T-helper 17 cell (primary cell): ENCODE data around the gene RALGPS2. TPM values are rescaled to one million over a fixed set of nuclear protein-coding genes. Genes with fewer than 3 reads are reported as not detected.

Experiments used
- ATAC-seq: fragments of 150-1000 bp; cut with Tn5 transposase; 2 replicates; pipeline ENCODE4 v1.10.0; 2021; ENCODE audit warnings: mild to moderate bottlenecking, moderate library complexity
- DNase-seq, 3 donors: peaks; one replicate each; pipeline versions ENCODE4 v3.0.0 to v3.0.0-alpha.2; 2020 to 2021
- H3K9me3 ChIP-seq: one replicate; pipeline ENCODE4 v1.7.0; 2013; ENCODE audit warnings: low read length, mild to moderate bottlenecking; ENCODE audit not compliant: control insufficient read depth, poor library complexity, severe bottlenecking
- H3K27ac Mint-ChIP-seq: one replicate; pipeline ENCODE4 v1.8.0; 2022; ENCODE audit warnings: mild to moderate bottlenecking, moderate library complexity, mixed read lengths
- H3K27me3 Mint-ChIP-seq: one replicate; pipeline ENCODE4 v1.8.0; 2022; ENCODE audit warnings: mixed read lengths
- H3K36me3 Mint-ChIP-seq: one replicate; pipeline ENCODE4 v1.8.0; 2022; ENCODE audit warnings: low read depth, mixed read lengths
- H3K4me1 Mint-ChIP-seq: one replicate; pipeline ENCODE4 v1.8.0; 2022; ENCODE audit warnings: mild to moderate bottlenecking, mixed read lengths
- H3K4me3 Mint-ChIP-seq: one replicate; pipeline ENCODE4 v1.8.0; 2022; ENCODE audit warnings: mild to moderate bottlenecking, moderate library complexity, mixed read lengths
- total RNA-seq, 4 donors: library from RNA in 2 of 4; stranded (reverse) in 2 of 4; gene quantifications; one replicate each; pipeline ENCODE4 v1.2.3 and lab custom pipeline; 2022 to 2026

The RALGPS2 gene, protein sequence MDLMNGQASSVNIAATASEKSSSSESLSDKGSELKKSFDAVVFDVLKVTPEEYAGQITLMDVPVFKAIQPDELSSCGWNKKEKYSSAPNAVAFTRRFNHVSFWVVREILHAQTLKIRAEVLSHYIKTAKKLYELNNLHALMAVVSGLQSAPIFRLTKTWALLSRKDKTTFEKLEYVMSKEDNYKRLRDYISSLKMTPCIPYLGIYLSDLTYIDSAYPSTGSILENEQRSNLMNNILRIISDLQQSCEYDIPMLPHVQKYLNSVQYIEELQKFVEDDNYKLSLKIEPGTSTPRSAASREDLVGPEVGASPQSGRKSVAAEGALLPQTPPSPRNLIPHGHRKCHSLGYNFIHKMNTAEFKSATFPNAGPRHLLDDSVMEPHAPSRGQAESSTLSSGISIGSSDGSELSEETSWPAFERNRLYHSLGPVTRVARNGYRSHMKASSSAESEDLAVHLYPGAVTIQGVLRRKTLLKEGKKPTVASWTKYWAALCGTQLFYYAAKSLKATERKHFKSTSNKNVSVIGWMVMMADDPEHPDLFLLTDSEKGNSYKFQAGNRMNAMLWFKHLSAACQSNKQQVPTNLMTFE
- total RNA-seq (10 to 100 TPM in 1 of 2 donors, 1 to 10 TPM in 1; 6.8 to 17.0 TPM), total RNA-seq (lab: John Stamatoyannopoulos, UW) (6.9 to 7.1 reads per million in 2 donors)

GRCh38 chr1:178724728-178725465 lies at the start of gene RALGPS2:
Gene RALGPS2 (plus strand): TSS chr1:178725244. CDS start chr1:178776765, 51,521 bp downstream.
- H3K9me3 ChIP-seq = no peaks in the 10 kb centered on the region
- peaks cover 13% of the 10 kb centered on the region for H3K4me1 Mint-ChIP-seq
- H3K27me3 Mint-ChIP-seq = no peaks in the 10 kb centered on the region
- H3K36me3 Mint-ChIP-seq = peaks cover 2% of the 10 kb centered on the region
- peak within 1 kb of the TSS; percentile 53 for H3K27ac Mint-ChIP-seq
- ATAC-seq = peak; percentile 76
- peak within 1 kb of the TSS; percentile 89 for H3K4me3 Mint-ChIP-seq
- DNase-seq = peak; percentile 29 to 55 (median 45)

DNA sequence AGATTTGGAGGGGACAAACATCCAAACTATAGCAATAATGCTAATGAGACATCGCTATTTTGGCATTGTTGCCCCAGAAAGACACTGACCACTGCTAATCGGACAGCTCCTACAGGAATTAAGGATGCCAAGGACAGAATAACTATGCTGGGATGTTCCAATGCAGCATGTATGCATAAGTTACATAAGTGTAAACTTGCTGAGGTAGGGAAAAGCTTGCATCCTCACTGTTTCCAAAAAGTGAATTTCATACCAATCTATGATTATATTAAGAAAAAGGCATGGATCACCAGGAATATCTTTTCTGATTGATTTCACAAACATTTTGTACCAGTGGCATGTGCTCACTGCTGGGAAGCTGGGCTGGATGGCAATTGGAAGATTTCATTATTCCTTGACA lies 45.8 kb upstream of the RALGPS2 start:
- no peak for ATAC-seq
- no peaks in the 10 kb centered on the region for H3K9me3 ChIP-seq
- H3K4me3 Mint-ChIP-seq = no peak overlapping the region
- no peaks in the 10 kb centered on the region for H3K4me1 Mint-ChIP-seq
- no peak for DNase-seq
- H3K27ac Mint-ChIP-seq = no peak overlapping the region
- no peaks in the 10 kb centered on the region for H3K36me3 Mint-ChIP-seq
- H3K27me3 Mint-ChIP-seq = peaks cover 12% of the 10 kb centered on the region

GRCh38 chr1:178682429-178682828 lies 42.6 kb upstream of the RALGPS2 start:
- H3K36me3 Mint-ChIP-seq = no peaks in the 10 kb centered on the region
- H3K27me3 Mint-ChIP-seq = peaks cover 18% of the 10 kb centered on the region
- ATAC-seq (no peak), DNase-seq (no peak)
- H3K4me1 Mint-ChIP-seq = no peaks in the 10 kb centered on the region
- H3K4me3 Mint-ChIP-seq = no peak overlapping the region
- H3K27ac Mint-ChIP-seq = no peak overlapping the region
- no peaks in the 10 kb centered on the region for H3K9me3 ChIP-seq

DNA sequence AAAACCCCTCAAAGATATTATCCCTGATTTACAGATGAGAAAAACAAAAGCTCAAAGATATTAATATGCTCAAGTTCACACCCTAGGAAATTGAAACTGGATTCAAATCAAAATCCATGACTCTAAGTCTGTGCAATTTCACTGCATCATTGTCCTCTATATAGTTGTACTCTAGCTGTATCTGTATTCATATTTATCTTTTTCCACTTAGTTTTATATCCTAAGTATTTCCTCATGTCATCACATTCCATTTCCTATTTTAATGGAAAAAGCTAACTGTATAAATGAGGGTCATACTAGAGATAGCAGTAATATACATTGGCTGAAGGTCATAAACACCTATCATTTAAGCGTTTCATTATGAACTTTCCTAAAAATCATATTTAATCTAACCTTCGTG lies 42.2 kb upstream of the RALGPS2 start:
- no peak overlapping the region for H3K4me3 Mint-ChIP-seq
- H3K36me3 Mint-ChIP-seq = no peaks in the 10 kb centered on the region
- no peaks in the 10 kb centered on the region for H3K9me3 ChIP-seq
- peaks cover 23% of the 10 kb centered on the region for H3K27me3 Mint-ChIP-seq
- ATAC-seq = no peak
- no peak for DNase-seq
- H3K27ac Mint-ChIP-seq = no peak overlapping the region
- no peaks in the 10 kb centered on the region for H3K4me1 Mint-ChIP-seq

DNA sequence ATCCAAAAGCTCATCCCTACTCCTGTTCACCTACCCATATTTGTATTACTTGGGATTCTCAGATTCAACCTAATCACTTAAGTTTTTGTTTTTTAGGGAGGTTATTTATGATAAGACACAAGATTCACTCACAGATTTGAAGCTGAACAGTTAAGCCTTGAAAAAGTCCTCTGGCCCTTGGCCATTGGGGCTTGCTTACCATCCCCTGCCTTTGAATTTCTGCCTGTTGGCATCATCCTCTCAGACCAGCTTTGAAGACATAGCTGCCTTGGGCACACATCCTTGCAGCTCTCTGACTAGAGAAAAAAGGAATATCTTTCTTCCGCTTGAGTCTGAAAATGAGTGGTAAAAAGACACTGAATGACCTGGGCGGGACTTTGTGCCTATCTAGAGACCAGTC lies 41.8 kb upstream of the RALGPS2 start:
- no peaks in the 10 kb centered on the region for H3K4me1 Mint-ChIP-seq
- H3K27me3 Mint-ChIP-seq = peaks cover 23% of the 10 kb centered on the region
- no peaks in the 10 kb centered on the region for H3K9me3 ChIP-seq
- H3K36me3 Mint-ChIP-seq = no peaks in the 10 kb centered on the region
- no peak overlapping the region for H3K4me3 Mint-ChIP-seq
- H3K27ac Mint-ChIP-seq = no peak overlapping the region
- no peak for ATAC-seq
- DNase-seq = no peak

DNA sequence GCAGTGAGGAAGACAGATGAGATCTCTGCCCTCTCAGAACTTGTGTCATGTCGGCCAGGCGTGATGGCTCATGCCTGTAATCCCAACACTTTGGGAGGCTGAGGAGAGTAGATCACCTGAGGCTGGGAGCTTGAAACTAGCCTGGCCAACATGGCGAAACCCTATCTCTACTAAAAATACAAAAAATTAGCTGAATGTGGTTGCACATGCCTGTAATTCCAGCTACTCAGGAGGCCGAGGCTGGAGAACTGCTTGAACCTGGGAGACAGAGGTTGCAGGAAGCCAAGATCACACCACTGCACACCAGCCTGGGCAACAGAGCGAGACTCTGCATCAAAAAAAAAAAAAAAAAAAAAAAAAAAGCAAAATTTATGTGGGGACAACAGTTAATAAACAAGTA lies 40.9 kb upstream of the RALGPS2 start:
- ATAC-seq (no peak), DNase-seq (no peak)
- peaks cover 23% of the 10 kb centered on the region for H3K27me3 Mint-ChIP-seq
- H3K27ac Mint-ChIP-seq = no peak overlapping the region
- no peaks in the 10 kb centered on the region for H3K4me1 Mint-ChIP-seq
- no peaks in the 10 kb centered on the region for H3K9me3 ChIP-seq
- H3K4me3 Mint-ChIP-seq = no peak overlapping the region
- H3K36me3 Mint-ChIP-seq = no peaks in the 10 kb centered on the region

DNA sequence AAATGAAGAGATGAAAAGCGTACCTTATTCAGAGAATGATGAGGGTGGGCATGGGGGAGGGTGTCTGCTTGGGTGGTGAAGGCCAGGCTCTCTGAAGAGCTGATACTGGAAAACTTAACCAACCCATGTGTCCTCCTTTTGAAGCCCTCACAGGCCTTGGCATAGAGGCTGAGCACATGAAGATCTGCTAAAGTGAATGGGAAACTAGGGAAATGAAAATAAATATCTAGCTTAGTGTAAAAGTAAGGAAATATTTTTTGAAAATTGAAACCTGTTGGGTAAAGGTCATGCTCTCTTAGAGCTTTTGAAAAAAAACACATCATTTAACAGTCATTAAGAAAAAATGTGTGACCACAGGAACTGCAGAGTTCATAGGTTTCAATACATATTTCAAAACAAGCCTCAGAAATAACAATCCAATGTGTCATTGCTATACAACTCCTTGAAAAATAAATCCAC lies 40.5 kb upstream of the RALGPS2 start:
- no peaks in the 10 kb centered on the region for H3K4me1 Mint-ChIP-seq
- ATAC-seq = no peak
- no peak overlapping the region for H3K4me3 Mint-ChIP-seq
- no peak for DNase-seq
- peaks cover 23% of the 10 kb centered on the region for H3K27me3 Mint-ChIP-seq
- no peaks in the 10 kb centered on the region for H3K9me3 ChIP-seq
- no peaks in the 10 kb centered on the region for H3K36me3 Mint-ChIP-seq
- H3K27ac Mint-ChIP-seq = no peak overlapping the region

DNA sequence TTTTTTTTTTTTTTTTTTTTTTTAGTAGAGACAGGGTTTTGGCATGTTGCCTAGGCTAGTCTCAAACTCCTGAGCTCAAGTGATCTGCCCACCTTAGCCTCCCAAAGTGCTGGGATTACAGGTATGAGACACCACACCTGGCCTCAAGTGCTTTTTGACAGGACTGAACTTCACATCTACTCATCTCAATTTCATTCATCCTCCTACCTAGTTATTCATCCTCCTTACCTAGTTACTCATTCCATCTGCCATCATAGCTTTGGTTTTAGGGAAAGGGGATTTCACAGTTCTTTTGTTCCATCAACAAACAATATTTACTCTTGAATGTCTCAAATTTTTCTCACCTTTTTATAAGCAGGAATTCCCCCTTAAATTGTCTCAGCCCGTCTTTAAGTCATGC lies 38.6 kb upstream of the RALGPS2 start:
- Mint-ChIP-seq H3K4me1 (no peaks in the 10 kb centered on the region), H3K27ac (no peak overlapping the region), H3K4me3 (no peak overlapping the region), H3K27me3 (peaks cover 23% of the 10 kb centered on the region), H3K36me3 (no peaks in the 10 kb centered on the region)
- DNase-seq (no peak), ATAC-seq (no peak)
- H3K9me3 ChIP-seq = no peaks in the 10 kb centered on the region

DNA sequence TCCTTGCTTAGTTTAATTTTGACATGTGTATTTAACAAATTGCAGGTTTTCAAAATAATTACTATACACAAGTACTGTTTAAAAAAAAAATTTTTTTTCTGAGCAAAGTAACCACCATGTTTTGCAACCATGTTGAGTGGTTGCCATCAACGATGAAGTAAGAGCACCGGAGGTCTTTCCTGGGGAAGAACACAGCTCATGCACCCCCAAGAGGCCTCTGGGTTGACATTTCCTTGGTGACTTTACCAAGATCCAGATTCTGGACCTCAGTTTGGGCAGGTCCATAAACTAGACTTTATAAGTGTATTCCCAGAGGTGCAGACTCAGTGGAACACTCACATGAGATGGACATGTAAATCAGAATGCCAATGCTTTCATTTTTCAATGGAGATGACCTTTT lies 36.8 kb upstream of the RALGPS2 start:
- H3K36me3 Mint-ChIP-seq = no peaks in the 10 kb centered on the region
- H3K4me3 Mint-ChIP-seq = no peak overlapping the region
- ATAC-seq (no peak), DNase-seq (no peak)
- no peaks in the 10 kb centered on the region for H3K9me3 ChIP-seq
- H3K27ac Mint-ChIP-seq = no peak overlapping the region
- peaks cover 25% of the 10 kb centered on the region for H3K27me3 Mint-ChIP-seq
- no peaks in the 10 kb centered on the region for H3K4me1 Mint-ChIP-seq

- Mint-ChIP-seq H3K27ac (no peak overlapping the region), H3K36me3 (no peaks in the 10 kb centered on the region), H3K4me3 (no peak overlapping the region), H3K4me1 (no peaks in the 10 kb centered on the region), H3K27me3 (peaks cover 14% of the 10 kb centered on the region)
- ATAC-seq (no peak), DNase-seq (no peak)
- H3K9me3 ChIP-seq = no peaks in the 10 kb centered on the region
These were observed 35.3 kb upstream of the RALGPS2 start for GRCh38 chr1:178689769-178690168.

GRCh38 chr1:178690496-178690895 lies 34.5 kb upstream of the RALGPS2 start:
- no peak for ATAC-seq
- DNase-seq = no peak
- no peaks in the 10 kb centered on the region for H3K4me1 Mint-ChIP-seq
- no peak overlapping the region for H3K27ac Mint-ChIP-seq
- H3K27me3 Mint-ChIP-seq = peaks cover 14% of the 10 kb centered on the region
- no peak overlapping the region for H3K4me3 Mint-ChIP-seq
- no peaks in the 10 kb centered on the region for H3K9me3 ChIP-seq
- no peaks in the 10 kb centered on the region for H3K36me3 Mint-ChIP-seq

DNA sequence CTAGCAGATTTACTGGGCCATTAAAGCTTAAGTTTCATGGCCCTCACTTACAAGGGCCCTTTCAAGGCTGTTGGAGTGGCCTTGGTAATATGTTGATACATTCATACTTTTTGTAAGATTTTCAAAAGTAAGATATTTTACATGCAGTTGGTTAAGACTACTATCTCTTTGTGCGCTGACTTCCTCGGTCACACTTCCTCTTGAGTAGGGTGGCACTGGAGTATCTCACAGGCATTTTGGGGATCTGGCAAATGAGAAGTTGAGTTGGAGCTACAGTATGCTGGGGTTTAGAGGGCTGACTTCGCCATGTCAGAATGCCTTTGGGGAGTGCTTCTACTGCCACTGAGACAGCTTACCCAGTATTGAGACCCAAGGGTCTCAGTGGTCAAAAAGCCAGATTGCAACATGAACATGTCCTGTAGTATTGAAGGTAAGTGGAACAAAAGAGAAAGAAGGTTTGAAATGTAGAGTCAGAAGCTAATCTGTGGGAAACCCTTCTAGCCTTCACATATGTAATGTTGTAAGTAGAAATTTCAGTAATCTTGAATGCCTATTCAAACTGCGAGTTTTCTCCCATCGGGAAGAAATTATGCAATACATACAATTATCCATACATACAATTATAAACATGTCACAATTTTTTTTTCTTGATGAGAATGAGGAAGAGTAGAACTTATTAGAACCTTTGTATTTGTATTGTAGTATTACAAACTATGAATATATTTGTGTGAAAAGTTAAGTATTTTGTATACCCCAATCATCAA lies 32.3 kb upstream of the RALGPS2 start:
- Mint-ChIP-seq H3K4me1 (no peaks in the 10 kb centered on the region), H3K27me3 (peaks cover 6% of the 10 kb centered on the region), H3K27ac (no peak overlapping the region), H3K4me3 (no peak overlapping the region), H3K36me3 (no peaks in the 10 kb centered on the region)
- no peaks in the 10 kb centered on the region for H3K9me3 ChIP-seq
- ATAC-seq (no peak), DNase-seq (no peak)

DNA sequence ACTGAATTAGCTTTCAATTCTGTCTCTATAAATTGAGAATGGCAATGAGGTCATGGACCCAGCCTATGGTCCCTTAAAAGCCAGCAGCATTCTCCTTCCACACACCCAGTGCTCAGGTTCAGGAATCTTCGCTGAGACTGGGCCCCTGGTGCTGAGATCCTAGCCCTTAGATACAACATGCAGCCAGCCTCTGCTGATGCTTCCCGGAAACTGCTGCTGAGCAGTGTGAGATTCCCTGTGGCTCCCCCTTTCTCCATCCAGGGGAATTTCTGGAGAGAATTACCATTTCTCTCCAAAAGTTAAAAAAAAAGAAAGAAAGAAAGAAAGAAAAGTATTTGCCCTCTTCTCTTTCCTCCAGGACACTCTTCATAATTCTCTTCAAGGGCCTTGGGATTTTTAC lies 31.7 kb upstream of the RALGPS2 start:
- ATAC-seq (no peak), DNase-seq (no peak)
- H3K4me1 Mint-ChIP-seq = no peaks in the 10 kb centered on the region
- H3K9me3 ChIP-seq = no peaks in the 10 kb centered on the region
- H3K27me3 Mint-ChIP-seq = peaks cover 4% of the 10 kb centered on the region
- H3K27ac Mint-ChIP-seq = no peak overlapping the region
- no peaks in the 10 kb centered on the region for H3K36me3 Mint-ChIP-seq
- no peak overlapping the region for H3K4me3 Mint-ChIP-seq
